HG02798 (cell line): ENCODE results near the gene PKN2.

Experiments
- ATAC-seq: cut with Tn5 transposase; IDR thresholded peaks from one replicate; pipeline ENCODE4 v1.9.1; 2021; ENCODE audit warnings: mild to moderate bottlenecking; ENCODE audit not compliant: unreplicated experiment, poor library complexity

PKN2 gene

DNA sequence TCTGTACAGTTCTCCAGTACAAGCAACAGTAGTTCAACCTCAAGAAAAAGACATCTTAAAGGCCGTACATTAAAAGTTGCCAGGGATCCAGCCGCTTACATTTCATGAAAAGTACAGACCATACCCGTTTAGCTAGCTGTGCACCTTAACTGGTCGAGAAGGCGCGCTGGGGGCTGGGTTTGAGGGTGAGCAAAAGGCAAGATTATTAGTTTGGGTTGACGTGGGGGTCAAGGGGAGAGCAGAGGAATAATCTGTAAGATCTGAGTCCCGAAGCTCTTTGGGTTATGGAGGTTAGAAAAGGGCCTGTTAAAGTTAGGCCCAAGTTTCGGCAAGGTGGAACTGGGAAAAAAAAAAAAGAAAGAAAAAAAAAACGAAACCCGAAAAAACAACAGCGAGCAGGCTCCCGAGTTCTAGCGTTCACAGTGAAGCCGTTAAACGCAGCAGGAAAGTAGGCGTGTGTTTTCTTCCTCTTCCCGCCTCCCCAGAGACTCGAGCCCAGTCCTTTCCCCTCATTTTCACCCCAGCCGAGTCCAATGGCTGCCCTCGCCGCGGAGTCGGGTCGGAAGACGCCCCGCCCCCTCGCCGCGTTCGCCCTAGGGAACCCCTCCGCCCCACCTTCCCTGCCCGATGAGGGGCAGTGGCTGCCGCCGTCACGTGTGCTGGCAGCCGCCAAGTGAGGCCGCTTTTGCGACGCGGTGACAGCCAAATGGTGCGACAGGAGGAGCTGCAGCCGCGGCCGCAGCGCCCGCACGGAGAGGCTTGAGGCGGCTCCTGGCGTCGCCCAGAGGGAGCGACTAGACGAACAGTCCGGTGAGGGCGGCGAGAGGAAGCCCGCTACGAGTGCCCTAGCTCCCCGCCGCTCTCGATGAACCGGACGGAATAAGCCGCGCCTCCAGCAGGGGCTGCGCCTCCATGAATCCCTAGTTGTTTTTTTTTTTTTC is at the start of gene PKN2:
PKN2 (plus strand) TSS at position 733 of the 941 bp plus-strand sequence. CDS start 308 bp downstream, outside the sequence.
- peak; percentile 92 for ATAC-seq

DNA sequence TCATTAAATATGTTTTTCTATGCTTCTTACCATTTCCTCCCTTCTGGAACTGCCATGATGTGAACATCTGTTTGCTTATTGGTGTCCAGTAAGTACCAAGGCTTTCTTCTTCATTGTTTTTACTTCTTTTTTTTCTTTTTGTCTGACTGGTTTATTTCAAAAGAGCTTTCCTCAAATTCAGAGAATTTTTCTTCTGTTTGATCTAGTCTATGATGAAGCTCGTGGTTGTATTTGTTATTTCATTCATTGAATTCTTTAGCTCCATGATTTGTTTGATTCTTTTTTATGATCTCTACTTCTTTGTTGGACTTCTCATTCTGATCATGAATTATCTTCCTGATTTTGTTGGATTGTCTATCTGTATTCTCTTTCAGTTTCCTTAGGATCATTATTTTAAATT is 49.5 kb upstream of the PKN2 start:
- no peak for ATAC-seq

DNA sequence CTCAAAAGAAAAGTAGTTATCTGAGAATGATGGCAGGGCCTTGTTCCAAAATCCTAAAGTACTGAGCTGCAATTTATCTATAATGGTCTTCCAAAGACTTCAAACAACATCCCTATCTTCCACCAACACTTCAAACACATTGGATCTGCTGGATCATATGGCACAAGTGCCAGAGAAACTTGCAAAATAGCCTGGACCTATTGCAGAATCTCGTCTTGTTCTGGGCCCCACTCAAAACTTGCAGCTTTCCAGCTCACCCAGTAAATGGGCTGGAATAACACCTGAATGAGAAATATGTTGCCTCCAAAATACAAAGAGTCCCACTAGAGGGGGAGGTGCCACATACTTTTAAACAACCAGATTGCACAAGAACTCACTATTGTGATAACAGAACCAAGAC is 44.0 kb upstream of the PKN2 start:
- no peak for ATAC-seq

DNA sequence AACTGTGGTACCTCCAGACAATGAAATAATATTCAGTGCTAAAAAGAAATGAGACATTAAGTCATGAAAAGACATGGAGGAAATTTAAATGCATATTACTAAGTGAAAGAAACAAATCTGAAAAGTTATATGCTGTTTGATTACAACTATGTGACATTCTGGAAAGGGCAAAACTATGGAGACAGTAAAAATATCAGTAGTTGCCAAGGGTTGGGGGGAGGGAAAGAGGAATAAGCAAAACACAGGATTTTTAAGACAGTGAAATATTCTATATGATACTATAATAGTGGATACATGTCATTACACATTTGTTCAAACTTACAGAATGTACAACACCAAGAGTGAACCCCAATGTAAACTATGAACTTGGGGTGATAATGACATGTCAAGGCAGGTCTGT is 38.2 kb upstream of the PKN2 start:
- no peak for ATAC-seq

DNA sequence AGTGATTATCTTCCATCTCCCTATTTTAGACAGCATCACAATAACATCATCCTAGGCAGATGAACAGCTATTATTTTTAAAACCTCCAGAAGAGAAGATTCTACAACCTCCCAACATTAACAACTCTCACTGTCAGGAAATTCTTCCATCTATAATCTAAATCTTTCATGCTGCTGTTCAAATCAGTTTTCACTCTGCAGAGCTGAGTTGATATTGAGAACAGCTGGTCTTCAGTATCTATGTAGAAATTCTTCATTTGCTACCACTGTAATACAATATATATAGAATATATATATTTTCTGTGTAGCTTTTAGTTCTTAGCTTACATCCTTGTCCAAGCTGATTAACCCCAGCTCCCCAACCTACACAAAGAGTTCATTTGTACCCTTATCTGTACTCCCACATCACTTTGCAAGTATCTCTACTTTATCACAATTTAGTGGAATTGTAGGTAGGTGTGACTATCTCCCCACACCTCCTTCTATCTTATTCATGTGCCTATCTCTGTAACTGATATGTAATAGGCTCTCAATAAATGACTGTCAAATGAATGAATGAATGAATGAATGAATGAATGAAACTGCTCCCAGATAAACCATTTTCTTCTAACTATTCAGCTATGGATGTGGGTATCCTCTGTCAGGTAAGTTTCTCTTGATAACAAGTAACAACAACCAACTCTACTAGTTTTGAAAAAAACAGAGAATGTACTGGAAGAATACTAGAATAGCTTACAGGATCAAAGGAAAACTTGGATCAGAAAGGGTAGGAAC is 37.4 kb upstream of the PKN2 start:
- ATAC-seq = no peak

DNA sequence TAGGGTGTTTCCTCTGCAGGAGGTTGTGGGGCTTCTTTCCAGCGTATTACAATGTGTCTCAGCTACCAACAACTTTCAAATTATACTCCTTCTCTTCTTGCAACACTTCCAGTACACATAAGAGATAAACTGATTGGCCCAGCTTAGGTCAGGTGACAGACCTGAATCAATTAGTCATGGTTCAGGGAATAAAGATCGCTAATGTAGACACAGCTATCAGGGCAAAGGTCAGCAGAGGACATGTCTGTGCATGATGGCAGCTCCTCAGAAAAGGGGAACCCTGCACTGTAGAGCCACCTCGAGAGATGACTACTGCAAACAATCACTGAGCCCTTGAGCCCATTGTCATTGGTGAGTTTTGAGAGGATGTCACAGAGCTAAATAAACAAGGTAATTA is 36.8 kb upstream of the PKN2 start:
- peak; percentile 88 for ATAC-seq

DNA sequence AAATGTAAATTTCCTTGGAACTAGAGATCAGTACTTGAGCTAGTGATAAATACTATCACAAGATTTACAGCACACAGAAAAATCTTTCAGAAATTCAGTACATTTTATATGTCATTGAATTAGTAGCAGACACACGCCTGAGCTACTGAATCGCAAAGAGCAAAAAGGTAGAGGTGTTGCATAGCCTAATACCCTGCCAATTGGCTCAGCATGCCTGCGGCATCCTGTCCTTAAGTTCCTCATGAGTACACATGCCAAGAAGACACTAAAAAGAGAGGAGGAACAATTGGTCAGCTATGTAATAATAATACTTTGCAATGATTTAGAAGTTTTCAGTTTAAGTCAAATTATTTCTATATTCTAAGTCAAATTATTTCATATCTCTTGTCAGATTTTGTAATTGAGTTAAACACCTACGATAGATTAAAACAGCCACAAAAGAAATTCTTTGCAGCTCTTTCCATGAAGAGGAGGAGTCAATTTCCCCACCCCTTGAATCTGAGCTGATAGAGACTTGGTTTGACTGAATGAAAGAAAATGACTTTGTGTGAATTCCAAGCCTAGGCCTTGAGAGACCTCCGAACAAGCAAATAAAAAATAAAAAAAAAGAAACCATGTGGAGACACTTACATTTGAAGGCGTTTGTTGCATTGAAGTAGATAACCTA is 36.2 kb upstream of the PKN2 start:
- no peak for ATAC-seq

DNA sequence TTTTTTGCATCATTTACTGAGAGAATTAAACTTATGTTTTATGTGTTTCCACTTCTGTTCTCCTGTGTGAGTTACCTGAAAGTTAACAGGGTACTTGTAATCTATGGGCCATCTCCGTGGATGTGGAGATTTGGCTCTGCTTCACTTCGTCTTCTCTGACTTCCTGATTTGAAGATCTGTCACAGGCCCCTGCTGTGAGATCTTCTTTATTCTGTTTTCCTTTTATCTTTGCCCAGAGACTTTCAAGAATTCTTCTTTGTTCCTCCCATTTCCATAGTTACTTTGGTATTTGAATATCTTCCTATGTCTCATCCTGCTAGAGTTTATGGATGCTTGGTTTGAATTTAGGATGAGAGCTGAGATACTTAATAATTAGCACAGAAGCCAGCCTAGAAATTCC is 35.4 kb upstream of the PKN2 start:
- no peak for ATAC-seq

DNA sequence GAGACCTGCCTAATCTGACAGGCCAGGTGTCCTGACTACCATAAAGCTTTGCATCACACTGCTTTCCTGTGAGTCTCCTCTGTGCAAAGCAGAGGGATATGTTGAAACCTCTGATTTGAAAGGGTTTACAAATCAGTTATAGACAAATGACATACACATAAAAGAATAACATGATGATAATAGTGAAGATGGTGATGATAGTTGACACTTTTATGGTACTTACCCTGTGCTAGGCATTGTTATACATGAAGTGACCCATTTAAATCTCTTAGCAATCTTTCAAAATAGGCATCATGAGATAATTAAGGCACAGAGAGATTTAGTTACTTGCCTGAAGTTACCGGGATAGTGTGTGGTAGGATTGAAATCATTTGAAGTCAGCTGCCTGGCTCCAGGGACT is 34.1 kb upstream of the PKN2 start:
- ATAC-seq = no peak

DNA sequence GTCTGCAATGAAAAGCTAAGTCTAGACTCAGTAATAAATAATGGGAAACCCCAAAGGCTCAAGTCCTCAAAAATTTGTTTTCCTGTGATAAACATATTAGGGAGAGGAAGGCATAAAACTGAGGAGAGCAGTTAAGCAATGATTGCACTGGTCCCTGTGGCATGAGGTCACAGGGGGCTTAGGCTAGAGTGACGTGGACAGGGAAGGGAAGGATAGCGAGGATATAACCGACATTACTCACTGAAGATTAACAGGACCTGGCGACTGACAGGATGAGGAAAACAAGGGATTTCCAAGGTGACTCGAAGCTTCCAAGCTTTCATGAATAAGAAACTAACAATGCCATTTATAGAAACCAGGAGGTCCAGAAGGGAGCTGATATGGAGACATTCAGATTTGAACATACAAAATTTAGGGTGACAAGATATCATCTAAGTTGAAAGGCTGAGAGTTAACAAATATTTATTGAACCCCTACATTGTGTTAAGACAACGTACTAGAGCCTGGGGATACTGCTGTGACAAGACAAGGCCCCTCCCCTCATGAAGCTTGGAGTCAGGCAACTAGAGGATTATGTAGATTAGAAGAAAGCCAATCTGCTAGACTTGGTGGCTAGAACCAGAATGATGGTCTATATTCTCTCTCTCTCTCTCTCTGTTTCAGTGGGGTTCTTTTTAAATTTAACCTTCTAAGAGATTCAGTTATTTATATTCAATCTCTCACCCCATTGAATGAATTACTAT is 33.2 kb upstream of the PKN2 start:
- ATAC-seq = no peak

DNA sequence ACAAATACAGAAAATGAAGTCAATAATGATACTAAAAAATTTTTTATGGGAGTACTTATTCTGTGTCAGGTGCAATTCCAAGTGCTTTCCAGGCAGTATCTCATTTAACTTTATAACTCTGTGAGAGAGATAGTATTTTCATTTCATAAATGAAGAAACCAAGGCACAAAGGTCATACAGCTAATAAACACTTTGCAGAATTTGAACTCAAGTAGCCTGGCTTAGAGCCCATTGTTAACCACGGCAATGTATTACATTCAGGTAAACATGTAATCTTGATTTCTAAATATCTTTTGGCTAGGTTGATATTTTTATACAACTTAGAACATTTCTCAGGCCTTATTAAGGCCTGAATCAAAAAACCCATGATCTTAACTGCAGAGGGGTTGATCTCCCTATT is 28.9 kb upstream of the PKN2 start:
- ATAC-seq = no peak

DNA sequence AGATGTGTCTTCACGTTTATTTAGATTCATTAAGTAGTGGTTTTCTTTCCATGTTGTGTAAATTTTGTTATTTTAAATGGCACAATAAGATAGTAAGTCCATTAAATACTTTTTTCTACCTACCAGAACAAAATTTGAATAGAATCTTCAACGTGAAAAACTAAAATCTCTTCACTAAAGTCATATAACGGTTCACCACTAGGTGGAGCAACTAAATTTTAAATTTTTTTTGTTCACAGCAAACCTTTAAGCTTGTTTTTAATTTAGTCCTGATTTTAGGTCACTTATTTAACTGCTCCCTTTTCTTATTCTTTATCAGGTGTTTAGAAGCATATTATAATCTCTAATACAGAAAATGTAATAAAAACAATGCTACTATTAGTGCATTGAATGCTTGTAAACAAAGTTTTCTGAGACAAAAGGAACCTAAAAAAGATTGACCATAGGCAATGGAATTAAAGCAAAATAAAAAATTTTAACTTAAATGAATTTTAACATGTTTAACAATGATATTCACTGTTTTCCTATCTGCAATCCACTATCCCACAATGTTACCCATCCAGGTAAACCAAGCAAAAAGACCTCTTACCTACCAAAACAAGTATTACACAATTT is 28.3 kb upstream of the PKN2 start:
- no peak for ATAC-seq

DNA sequence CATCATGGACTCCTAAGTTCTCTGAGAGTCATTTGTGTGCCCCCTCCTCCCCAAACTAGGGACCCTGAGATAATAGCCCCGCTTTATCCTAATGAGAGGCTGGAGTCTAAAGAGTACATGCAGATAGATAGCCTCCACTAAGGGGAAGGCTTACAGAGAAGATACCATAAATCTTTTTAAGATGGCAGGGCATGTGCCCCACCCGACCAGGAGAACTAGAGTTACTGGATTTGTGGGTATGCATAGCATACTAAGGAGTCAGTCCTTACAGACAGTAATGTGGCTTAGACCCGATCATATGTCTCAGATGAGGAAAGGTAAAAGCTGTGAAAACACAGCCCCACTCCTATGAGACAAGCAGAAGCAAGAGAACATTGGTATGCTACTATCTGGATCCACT is 25.7 kb upstream of the PKN2 start:
- no peak for ATAC-seq

DNA sequence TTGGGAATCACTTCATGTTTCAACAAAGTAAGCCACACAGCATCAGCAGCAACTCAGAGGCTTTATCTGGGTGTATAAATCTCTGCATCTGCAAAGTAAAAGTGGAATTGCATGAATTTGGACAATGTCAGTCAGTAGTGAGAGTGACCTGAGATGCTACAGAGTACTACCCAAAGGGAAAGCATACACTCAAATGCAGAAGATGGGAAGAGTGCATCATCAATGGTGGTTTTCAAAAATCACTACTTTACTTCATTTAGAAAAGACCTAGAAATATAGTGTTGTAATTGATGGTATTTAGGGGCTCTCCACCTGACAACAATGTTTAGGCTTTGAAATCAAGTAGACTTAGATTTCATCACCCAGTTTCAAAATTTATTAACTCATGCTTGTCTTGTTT is 24.5 kb upstream of the PKN2 start:
- no peak for ATAC-seq

DNA sequence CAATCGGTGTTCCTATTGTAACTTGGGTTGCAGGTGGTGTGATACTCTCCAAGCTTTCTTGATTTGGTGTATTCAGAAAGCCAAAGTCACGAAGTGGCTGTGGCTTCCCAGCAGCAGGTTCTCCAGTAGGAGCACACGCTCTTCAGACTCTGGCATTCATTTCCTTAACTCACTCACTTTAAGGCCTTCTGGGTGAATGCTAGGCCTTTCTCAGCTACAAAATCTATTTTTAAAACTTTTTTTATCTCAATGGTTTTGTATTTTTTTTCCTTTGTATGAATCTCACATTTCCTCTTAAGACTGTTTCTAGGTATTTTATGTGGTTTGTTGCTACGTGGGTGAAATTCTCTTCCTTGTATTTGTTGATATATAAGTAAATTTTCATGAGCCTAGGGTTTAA is 22.9 kb upstream of the PKN2 start:
- ATAC-seq = no peak

DNA sequence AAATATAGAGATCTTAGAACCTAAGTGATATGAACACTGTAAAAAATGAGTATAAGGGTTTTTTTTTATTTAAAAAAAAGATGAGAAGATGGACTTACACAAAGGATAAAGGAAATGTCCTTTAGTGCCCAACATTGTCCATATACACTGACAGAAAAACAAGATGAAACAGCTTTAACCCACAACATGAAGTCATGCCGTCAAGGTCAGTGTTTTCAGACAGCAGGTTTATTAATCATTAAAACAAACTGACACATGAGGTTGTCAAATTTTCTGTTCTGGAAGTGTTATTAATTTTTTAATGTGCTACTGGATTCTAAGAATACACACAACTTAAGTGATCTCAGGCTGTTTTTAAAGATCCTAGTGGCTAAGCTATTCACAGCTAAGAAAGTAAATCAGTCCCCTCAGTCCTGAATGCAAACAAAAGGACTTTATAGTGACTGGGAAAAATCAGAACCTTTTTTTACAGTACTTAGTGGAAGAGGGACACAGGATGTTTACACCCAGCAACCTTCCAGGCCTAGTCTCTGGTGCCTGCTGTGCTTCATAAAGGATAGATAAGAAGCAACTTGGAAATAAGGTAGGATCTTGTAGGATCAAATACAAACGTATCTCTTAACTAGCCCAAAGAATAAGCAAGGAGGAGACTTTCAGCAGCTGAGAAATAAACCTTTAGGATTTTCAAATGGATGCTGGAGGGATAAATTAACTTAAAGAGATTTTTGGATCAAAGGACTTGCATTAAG is 21.9 kb upstream of the PKN2 start:
- peak; percentile 41 for ATAC-seq

DNA sequence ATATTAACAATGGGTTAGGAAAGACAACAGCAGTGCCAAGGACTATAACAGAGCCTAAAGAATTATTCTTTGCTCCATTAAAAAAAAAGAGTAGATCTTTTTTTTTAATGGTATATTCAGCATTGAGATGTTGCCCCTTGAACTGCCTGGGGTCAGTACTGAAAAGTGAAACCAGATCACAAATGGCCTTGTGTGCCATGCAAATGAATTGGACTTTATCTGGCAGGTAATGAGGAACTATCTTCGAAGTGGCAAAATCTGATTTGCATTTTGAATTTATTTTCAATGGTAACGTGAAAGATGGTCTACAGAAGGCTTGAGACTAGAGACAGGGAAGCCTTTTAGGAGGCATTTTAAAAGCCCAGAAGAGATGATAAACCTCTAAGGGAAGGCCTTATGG is 21.4 kb upstream of the PKN2 start:
- peak; percentile 44 for ATAC-seq

DNA sequence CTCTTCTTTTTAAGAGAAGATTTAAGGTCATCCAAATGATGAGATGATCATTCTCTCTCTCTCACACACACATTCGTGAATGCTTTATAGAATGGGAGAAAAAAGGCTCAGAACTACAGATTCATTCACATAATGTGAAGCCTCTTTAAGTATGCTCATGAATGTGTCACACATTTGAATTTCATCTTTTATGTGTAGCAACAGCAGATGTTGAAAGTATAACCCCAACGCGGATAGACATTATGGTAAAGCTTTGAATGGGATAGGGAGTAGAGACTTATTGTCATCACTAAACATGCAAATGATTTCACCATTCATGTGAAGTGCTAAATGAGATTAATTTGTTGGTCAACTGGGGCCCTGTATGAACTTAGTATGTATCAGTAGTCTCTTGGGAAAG is 15.7 kb upstream of the PKN2 start:
- ATAC-seq = no peak

DNA sequence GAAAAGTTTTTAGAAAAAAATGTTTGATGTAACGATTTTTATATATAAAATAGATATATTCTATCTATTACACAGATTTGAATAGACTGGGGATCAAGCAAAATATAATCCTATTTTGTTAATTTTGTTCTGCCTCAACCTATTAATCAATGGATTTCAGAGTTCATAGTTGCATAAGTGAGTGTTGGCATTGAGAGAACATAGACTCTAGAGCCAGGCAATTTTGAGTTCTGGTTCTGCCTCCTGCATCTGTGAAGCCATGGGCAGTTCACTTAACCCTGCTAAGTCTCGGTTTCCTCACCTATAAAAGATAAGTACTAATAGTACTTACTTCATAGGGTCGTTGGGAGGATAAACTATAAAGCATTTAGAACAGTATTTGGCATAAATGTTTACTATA is 13.6 kb upstream of the PKN2 start:
- no peak for ATAC-seq
